Dermis microvascular lymphatic vessel endothelial cell (primary cell): ENCODE measurements around the gene RELB. TPM values are rescaled to one million over a fixed set of nuclear protein-coding genes. Genes with fewer than 3 reads are reported as not detected.
"Not testable (repeated sequence)": the region's sequence is repeated elsewhere in the genome, so short reads cannot be mapped to it uniquely, and the experiment has no call there.

Source experiments
- DNase-seq, 2 donors: peaks; one replicate each; pipeline versions ENCODE4 v3.0.0 to v3.0.0-alpha.2; 2010; ENCODE audit warnings: low read depth in 2 of 2
- total RNA-seq: library from RNA; depleted of rRNA; stranded (reverse); fragments of >200 nt; gene quantifications from 2 replicates; pipeline ENCODE4 v1.2.1, GENCODE V29; 2014

RELB gene
- total RNA-seq, 1 donor from 2014 or later: 8.2 TPM

DNA sequence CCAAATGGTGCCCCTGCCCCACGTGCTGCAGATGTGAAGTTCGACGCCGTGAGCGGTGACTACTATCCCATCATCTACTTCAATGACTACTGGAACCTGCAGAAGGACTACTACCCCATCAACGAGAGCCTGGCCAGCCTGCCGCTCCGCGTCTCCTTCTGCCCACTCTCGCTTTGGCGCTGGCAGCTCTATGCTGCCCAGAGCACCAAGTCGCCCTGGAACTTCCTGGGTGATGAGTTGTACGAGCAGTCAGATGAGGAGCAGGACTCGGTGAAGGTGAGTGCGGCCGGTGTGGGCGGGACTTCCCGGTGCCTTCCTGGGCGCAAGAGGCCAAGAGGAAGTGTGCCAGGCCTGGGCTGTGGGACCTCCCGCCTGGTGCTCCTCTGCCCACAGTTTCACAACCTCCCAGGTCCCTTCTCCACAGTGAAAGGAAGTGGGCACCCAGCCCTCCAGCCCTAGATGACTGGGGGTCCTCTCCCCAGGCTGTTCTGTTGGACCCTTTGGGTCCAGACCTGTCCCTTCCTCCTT, 14.1 kb upstream of the RELB start:
- no peak for DNase-seq

DNA sequence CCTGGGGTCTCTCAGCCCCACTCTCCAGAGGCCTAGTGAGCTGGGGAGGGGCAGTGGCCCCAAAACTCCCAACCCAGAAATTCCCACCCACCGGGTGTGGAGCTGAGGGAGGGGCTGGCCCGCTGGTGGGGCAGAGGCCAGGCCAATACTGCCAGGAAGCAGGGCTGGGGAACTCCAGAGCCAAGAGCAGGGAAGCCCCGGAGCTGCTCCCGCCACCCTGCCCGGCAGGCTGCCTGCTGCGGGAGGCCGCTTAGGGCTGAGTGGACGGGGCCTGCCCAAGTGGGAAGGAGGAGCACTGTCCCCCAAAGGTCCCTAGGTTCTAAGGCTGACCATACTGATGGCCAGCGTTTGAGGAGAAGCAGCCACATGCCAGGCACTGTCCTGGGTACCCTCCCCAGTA, 13.0 kb upstream of the RELB start:
- DNase-seq: no peak

DNA sequence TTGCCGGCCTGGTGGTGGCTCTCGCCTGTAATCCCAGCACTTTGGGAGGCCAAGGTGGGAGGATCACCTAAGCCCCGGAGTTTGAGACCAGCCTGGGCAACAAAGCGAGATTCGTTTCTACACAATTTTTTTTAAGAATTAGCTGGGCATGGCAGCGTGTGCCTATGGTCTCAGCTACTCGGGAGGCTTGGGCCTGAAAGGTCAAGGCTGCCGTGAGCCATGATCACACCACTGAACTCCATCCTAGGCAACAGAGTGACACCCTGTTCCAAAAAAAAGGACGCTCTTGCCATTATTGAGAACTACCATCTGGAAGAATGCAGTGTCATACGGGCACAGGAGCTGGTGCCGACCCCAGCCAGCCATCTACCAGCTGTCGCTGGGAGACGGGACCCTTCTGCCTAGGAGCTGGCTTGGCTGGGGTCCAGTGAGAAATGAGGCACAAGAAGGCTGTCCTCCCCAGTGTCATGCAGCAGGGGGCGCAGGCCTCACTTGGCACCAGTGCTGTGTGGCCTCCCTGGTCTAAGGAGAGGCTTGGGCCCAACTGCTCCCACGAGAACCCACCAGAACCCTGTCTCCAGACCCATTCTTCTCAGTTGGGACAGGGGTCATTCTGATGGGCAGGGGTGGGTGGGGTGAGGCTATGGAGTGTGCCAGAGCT, 12.2 kb upstream of the RELB start:
- DNase-seq: peak; percentile 30 to 75

DNA sequence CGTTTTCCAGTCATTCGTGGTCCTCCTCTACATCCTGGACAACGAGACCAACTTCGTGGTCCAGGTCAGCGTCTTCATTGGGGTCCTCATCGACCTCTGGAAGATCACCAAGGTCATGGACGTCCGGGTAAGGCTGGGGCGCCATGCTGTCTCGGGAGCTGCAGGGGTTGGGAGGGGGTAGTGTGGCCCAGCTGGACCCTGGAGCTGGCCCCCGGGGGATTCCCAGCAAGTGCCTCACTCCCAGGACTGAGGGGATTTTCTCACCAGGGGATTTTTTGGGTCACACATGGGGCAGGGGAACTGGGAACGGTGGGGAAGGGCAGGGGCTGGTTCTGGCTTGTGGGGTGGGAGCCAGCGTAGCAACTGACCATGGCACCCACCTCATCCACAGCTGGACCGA, 10.8 kb upstream of the RELB start:
- DNase-seq: no peak

DNA sequence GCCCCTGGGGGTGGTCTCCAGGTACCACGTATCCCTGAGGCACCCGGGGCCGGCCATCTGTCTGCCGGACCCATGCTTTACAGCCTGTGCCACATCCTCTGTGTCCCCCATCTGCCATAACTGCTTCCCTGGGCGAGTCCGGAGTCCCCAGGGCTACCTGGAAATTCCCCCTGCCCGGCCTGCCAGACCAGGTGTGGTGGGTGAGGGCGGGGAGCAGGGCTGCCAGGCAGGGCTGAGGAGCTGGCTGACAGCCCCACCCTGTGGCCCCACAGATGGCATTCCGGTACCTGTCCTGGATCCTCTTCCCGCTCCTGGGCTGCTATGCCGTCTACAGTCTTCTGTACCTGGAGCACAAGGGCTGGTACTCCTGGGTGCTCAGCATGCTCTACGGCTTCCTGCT, 10.3 kb upstream of the RELB start:
- no peak for DNase-seq

DNA sequence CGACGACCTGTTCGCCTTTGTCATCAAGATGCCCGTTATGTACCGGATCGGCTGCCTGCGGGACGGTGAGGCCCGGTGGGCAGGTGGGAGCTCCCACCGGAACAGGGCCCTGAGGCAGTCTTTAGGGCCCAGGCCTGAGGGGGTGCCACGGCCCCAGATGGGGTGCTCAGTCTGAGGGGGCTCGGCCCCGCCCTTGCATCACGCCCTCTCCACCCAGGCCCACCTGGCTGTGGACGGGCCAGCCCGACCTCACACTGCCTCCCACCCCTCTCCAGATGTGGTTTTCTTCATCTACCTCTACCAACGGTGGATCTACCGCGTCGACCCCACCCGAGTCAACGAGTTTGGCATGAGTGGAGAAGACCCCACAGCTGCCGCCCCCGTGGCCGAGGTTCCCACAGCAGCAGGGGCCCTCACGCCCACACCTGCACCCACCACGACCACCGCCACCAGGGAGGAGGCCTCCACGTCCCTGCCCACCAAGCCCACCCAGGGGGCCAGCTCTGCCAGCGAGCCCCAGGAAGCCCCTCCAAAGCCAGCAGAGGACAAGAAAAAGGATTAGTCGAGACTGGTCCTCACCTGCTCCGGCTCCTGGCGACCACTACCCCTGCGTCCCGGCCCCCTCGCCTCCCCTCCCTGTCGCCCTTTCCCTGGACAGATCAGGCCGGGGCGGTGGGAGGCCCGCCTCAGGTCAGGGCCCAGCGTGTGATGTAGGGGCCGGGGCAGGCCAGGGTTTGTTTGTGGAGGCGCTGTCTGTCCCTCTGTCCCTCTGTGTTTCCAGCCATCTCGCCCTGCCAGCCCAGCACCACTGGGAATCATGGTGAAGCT, 8.7 kb upstream of the RELB start:
- no peak for DNase-seq

DNA sequence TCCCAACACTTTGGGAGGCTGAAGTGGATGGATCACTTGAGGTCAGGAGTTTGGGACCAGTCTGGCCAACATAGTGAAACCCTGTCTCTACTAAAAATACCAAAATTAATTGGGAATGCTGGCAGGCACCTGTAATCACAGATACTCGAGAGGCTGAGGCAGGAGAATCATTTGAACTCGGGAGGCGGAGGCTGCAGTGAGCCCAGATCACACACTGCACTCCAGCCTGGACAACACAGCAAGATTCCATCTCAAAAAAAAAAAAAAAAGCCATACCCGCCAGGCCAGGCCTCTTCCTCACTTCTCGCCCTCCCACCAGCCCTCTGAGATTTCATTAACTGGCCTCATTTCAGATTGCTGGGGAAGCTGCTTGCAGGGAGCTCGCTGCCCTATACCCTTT, 7.7 kb upstream of the RELB start:
- no peak for DNase-seq

DNA sequence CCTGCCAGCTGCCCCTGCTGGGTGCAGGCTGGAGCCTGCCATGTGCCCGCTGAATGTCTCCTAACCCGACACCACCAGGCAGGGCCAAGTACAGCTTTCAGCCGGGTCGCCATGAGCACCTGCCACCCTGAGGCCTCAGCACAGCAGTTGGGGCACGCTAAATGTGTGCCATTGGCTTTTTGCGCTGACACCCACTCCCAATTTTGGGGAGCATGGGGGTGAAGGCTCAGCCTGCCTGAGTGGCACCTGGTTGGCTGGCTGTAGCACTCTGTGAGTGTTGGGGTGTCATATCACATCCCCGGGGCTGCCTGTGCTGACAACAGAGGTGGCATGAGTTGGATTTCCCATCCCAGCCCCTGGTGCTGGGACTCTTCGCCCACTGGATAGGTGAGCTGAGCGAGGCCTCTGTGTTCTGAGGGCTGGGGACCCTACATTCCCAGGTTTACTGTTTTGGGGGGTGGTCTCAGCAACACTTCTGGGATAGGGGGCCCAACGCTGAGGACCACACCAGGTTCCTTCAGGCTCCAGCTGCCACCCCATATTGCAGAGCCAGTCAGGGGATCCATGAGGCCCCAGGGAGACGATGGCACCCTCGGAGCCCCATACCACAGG, 7.2 kb upstream of the RELB start:
- DNase-seq: no peak

DNA sequence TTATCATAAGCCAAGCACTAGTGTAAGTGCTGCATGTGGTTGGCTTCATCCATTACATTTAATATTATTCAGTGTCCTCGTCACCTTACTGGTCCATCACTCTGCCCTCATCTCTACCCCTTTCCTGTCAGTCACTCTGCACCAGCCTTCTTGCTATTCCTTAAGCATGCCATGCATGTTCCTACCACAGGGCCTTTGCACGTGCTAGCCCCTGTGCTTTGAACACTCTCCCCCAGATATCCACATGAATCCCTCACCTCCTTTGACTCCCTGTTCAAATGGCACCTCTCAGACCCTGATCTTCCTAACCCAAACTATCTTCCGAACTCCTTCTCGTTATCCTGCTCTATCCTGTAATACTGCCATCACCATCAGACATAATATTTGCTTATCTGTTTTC, 3.2 kb upstream of the RELB start:
- no peak for DNase-seq

DNA sequence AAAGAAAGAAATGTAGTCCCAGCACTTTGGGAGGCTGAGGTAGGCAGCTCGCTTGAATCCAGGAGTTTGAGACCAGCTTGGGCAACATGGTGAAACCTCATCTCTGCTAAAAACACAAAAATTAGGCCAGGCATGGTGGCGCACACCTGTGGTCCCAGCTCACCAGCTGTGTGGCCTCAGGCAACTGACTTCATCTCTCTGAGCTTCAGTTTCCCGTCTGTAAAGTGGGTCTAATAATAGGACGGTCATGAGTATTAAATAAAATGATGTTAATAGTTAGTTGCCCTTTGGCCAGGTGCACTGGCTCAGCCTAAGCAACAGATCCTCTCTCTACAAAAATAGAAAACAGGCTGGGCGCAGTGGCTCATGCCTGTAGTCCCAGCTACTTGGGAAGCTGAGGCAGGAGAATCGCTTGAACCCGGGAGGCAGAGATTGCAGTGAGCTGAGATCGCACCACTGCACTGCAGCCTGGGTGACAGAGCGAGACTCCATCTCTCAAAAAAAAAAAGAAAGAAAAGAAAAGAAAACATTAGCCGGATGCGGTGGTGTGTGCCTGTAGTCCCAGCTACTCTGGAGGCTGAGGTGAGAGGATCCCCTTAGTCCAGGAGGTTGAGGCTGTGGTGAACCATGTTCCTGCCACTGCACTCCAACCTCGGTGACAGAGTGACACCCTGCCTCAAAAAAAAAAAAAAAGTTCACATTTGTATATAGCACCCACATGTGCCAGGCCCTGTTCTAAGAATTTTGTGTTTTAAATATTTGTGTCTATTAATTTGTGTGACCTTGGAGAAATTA, 1.9 kb upstream of the RELB start:
- DNase-seq: not testable (repeated sequence)

DNA sequence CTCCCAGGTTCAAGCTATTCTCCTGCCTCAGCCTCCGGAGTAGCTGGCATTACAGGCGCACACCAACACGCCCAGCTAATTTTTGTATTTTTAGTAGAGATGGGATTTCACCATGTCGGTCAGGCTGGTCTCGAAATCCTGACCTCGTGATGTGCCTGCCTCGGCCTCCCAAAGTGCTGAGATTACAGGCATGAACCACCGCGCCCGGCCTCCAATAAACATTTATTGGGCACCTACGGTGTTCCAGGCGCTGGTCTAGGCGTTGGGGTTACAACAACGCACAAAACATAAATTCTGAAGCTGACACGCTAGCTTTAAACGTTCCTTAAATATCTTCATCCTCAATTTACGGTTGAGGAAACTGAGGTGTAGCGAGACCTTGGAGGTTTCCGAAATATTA, 599 bp upstream of the RELB start:
- DNase-seq: not testable (repeated sequence)

DNA sequence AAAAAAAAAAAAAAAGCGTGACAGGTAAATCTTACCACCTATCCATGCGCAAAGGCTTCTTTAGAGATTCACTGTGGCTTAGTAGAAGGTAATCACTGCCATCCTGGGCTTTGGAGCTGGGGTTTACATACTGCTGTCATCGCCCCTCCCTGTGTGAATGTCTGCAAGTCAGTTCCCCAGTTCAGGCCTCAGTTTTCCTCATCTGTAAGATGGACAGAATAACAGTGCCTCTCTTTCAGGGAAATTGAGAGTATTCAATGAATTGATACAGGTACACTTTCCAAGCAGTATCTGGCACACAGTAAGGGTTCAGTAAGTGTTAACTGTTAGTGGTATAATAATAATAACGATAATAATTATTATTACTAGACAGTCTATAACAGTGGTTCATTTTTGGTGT, 2.2 kb downstream of the RELB start:
- DNase-seq: no peak

DNA sequence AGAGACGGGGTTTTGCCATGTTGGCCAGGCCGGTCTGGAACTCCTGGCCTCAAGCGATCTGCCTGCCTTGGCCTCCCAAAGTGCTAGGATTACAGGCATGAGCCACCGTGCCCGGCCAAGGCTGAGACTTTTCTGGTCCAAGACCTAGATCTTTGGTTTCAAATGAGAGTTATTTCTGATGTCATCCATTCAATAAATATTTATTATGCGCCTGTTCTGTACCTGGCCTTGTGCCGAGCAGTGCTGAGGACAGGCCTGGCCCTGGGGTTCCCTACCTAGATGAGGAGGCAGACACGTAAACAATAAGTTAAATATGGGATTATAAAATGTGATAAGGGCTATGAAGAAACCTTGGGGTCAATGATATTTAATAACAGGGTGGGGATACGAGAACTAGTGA, 4.5 kb downstream of the RELB start:
- no peak for DNase-seq

DNA sequence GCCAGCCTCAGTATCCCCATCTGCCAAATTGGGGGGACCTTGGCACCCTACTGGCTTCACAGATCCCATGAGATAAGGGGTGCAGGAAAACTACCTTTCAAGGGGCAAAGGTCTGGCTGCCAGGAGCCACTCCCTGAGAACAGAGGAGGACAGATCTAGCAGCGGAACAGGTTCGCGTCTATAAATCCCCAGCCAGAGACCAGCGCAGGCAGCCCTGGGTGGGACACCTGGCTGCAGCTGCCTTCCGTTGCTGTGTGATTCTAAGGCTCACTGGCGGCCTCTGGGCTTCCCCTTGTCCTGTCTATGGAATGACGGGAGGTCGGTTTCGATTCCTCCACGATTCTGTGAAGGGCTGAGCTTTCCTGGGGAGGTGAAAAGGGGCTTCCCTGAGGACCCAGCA, 7.3 kb downstream of the RELB start:
- no peak for DNase-seq

DNA sequence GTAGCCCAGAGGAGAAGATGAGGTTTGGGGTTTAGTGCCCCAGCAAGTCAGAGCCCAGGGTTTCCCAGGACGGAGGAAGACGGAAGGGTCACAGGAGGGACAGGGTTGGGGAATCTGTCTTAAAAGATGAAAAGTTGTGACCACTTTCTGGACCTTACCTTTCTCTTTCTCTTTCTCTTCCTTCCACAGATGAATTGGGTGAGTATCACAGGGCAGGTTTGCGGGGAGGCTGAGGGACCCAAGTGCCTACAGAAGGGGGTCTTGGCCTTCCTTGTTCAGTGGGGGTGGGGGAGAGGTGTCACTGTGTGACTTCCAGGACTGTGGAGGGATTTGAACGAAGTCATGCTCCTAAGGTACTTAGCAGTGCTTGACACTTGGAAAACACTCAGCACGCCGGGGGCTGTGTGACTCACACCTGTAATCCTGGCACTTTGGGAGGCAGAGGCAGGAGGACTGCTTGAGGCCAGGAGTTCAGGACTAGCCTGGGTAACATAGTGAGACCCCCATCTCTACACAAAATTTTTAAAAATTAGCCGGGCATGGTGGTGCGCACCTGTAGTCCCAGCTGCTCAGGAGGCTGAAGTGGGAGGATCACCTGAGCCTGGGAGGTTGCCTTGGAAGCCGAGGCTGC, 8.5 kb downstream of the RELB start:
- no peak for DNase-seq

DNA sequence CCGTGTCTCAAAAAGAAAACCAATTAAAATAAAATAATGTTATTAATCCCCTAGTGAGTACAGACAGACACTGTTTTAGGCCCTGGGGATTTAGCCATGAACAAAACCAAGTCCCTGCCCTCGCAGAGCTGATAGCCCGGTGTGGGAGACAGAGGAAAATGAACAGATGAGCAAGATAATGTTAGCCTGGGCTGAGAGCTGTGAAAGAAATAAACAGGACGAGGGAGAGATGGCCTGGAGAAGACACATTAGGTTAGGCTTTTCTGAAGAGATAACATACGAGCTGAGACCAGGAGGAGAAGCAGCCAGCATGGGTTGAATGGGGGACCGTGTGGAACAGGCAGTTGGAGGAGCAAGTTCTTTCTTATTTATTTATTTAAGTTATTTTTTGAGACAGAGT, 9.0 kb downstream of the RELB start:
- no peak for DNase-seq

DNA sequence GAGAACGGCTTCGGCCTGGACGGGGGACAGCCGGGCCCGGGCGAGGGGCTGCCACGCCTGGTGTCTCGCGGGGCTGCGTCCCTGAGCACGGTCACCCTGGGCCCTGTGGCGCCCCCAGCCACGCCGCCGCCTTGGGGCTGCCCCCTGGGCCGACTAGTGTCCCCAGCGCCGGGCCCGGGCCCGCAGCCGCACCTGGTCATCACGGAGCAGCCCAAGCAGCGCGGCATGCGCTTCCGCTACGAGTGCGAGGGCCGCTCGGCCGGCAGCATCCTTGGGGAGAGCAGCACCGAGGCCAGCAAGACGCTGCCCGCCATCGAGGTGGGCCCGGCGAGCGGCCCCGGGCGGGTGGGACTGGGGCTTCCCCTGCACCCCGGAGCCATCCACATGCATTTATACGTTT, 10.7 kb downstream of the RELB start:
- DNase-seq: no peak

DNA sequence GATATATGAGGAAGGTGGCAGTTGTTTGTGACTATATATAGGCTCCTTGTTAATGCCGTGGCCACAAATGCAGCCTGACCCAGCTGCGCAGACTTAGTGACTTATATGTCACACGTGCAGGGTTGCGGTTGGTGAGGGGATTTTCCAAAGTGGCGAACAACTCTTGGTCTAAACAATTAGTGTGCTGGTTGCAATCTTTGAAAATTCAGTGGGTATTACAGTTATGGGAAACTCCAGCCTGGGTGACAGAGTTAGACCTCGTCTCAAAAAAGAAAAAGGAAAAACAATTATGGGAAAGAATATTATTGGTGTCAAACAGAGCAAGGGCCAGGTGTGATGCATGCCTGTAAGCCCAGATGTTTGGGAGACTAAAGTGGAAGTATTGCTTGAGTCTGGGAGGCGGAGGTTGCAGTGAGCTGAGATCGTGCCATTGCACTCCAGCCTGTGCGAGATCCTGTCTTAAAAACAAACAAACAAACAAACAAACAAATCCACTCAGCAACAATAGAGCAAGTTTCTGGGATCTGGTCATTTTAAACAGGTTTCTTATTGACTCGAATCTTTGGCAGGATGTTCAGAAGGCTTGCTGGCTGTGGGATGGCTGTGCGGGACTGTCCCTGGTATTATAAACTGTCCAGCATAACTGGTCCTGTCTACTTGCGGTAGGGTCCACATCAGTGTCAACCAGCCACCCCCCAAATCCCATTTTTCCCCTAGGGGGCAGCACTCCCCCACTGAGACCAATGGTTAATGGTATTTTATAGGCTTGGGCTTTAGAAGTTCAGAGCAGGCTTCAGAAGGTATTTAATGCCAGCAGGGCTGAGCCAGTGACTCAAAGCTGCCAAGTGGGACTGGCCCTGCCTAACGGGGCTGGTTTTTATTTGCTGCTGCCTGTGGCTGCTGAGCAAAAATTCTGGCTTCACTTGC, 15.4 kb downstream of the RELB start:
- peak; percentile 63 to 67 for DNase-seq

DNA sequence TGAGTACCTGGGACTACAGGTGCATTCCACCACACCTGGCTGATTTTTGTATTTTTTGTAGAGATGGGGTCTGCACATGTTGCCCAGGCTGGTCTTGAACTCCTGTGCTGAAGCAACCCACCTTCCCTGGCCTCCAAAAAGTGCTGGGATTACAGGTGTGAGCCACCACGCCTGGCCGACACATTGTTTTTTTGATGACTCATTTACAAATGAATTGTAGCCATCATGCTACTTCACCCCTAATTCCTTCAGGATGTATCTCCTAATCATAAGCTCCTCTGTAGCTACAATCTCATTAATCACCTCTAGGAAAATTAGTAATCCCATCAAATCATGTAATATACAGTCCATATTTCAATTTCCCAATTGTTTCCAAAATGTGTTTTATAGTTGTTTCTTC, 17.9 kb downstream of the RELB start:
- no peak for DNase-seq

DNA sequence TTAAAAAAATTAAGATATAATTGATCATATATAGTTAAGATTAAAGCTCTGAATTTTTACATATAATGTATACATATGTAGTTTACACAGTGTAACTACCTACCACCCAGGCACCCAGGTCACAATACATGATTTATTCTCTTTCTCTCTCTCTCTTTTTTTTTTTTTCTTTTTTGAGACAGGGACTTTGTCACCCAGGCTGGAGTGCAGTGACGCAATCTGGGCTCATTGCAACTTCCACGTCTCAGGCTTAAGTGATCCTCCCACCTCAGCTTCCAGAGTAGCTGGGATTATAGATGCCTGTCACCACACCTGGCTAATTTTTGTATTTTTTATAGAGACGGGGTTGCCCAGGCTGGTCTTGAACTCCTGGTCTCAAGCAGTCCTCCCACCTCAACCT, 18.8 kb downstream of the RELB start:
- DNase-seq: no peak
